ENCODE data around the gene SEL1L2.

SEL1L2 gene, protein sequence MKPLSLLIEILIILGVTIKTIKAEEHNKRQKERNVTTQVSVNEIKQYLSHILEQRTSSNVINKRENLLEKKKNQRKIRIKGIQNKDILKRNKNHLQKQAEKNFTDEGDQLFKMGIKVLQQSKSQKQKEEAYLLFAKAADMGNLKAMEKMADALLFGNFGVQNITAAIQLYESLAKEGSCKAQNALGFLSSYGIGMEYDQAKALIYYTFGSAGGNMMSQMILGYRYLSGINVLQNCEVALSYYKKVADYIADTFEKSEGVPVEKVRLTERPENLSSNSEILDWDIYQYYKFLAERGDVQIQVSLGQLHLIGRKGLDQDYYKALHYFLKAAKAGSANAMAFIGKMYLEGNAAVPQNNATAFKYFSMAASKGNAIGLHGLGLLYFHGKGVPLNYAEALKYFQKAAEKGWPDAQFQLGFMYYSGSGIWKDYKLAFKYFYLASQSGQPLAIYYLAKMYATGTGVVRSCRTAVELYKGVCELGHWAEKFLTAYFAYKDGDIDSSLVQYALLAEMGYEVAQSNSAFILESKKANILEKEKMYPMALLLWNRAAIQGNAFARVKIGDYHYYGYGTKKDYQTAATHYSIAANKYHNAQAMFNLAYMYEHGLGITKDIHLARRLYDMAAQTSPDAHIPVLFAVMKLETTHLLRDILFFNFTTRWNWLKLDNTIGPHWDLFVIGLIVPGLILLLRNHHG

DNA sequence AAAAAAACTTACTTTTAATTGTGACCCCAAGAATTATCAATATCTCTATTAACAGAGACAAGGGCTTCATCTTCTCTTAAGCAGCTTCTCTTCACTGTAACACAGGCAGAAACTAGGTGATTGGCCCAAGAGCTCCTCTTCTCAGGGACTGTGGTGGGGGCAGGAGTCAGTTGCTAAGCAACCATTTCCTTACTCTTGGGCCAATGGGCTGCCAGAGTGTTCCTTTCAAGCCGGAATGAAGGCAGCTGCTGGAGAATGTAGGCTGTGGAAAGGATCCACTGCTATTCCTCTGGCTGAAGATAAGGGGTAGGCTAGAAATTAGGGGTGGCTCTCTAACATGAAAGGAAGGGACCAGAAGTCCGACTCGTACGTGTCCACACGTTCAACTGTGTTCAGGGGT, at the start of gene SEL1L2:
SEL1L2 (minus strand) TSS at position 150 of the 400 bp plus-strand sequence; CDS start at position 70, 80 bp downstream.
- Histone ChIP-seq H2AFZ (ENCODE audit: low read length) (no peak within 1 kb of the TSS), H3K4me3 (ENCODE audit: low read length) (no peak within 1 kb of the TSS), H4K20me1 (ENCODE audit: insufficient read depth, low read length) (no peaks in the 10 kb centered on the region), H3K9me2 (replicated peaks; ENCODE audit: insufficient read depth, low read length) (no peaks in the 10 kb centered on the region), H3F3A (ENCODE audit: insufficient read depth, low read length) (no peaks in the 10 kb centered on the region), H3K9me3 (replicated peaks; ENCODE audit: insufficient read depth, low read length) (no peaks in the 10 kb centered on the region), H3K9ac (ENCODE audit: low read length) (no peak within 1 kb of the TSS), H3K27ac (ENCODE audit: low read length) (no peak within 1 kb of the TSS), H3K4me2 (ENCODE audit: low read depth, low read length) (no peak within 1 kb of the TSS), H3K4me1 (ENCODE audit: low read length) (no peaks in the 10 kb centered on the region), H3K36me3 (replicated peaks; ENCODE audit: insufficient read depth, low read length) (no peaks in the 10 kb centered on the region), H3K79me2 (ENCODE audit: low read length) (no peaks in the 10 kb centered on the region), H3K27me3 (replicated peaks; ENCODE audit: insufficient read depth, low read length) (no peaks in the 10 kb centered on the region)
- TF ChIP-seq, protein P1, sequence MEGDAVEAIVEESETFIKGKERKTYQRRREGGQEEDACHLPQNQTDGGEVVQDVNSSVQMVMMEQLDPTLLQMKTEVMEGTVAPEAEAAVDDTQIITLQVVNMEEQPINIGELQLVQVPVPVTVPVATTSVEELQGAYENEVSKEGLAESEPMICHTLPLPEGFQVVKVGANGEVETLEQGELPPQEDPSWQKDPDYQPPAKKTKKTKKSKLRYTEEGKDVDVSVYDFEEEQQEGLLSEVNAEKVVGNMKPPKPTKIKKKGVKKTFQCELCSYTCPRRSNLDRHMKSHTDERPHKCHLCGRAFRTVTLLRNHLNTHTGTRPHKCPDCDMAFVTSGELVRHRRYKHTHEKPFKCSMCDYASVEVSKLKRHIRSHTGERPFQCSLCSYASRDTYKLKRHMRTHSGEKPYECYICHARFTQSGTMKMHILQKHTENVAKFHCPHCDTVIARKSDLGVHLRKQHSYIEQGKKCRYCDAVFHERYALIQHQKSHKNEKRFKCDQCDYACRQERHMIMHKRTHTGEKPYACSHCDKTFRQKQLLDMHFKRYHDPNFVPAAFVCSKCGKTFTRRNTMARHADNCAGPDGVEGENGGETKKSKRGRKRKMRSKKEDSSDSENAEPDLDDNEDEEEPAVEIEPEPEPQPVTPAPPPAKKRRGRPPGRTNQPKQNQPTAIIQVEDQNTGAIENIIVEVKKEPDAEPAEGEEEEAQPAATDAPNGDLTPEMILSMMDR (IDR thresholded peaks at IDR 0.05; ENCODE audit: low read length) = no peak
- TF ChIP-seq EZH2phosphoT487 (IDR thresholded peaks at IDR 0.05; ENCODE audit: low read length) (no peak), EZH2 (optimal IDR thresholded peaks at IDR 0.05; ENCODE audit: low read depth, low read length) (no peak)
- DNase-seq = no peak

DNA sequence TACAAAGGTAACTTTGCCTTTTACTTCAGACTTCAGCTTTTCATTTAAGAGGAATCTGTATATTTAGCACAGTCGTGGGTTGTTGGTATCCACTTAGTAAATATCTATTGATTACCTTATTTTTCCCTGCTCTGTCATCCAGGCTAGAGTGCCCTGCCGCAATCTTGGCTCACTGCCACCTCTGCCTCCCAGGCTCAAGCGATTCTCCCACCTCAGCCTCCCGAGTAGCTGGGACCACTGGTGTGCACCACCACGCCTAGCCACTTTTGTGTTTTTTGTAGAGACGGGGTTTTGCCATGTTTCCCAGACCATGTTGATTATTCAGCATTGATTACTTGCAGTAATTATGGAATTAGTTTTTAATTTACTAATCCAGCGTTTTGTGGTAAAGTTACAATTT, 46.2 kb upstream of the SEL1L2 start:
- no peak for DNase-seq
- no peak overlapping the region for H3K27ac ChIP-seq (ENCODE audit: low read length)
- TF ChIP-seq EZH2 (optimal IDR thresholded peaks at IDR 0.05; ENCODE audit: low read depth, low read length) (no peak), EZH2phosphoT487 (IDR thresholded peaks at IDR 0.05; ENCODE audit: low read length) (no peak)
- TF ChIP-seq, protein P1 (IDR thresholded peaks at IDR 0.05; ENCODE audit: low read length) = no peak
- H3K4me3 ChIP-seq (ENCODE audit: low read length) = no peak overlapping the region
- H4K20me1 ChIP-seq (ENCODE audit: insufficient read depth, low read length) = no peaks in the 10 kb centered on the region
- no peaks in the 10 kb centered on the region for H3K79me2 ChIP-seq (ENCODE audit: low read length)
- no peaks in the 10 kb centered on the region for H3F3A ChIP-seq (ENCODE audit: insufficient read depth, low read length)
- no peaks in the 10 kb centered on the region for H3K4me1 ChIP-seq (ENCODE audit: low read length)
- H2AFZ ChIP-seq (ENCODE audit: low read length) = no peak overlapping the region
- no peak overlapping the region for H3K9ac ChIP-seq (ENCODE audit: low read length)
- H3K36me3 ChIP-seq (replicated peaks; ENCODE audit: insufficient read depth, low read length) = no peaks in the 10 kb centered on the region
- no peak overlapping the region for H3K4me2 ChIP-seq (ENCODE audit: low read depth, low read length)
- H3K27me3 ChIP-seq (replicated peaks; ENCODE audit: insufficient read depth, low read length) = no peaks in the 10 kb centered on the region
- H3K9me3 ChIP-seq (replicated peaks; ENCODE audit: insufficient read depth, low read length) = no peaks in the 10 kb centered on the region
- H3K9me2 ChIP-seq (replicated peaks; ENCODE audit: insufficient read depth, low read length) = no peaks in the 10 kb centered on the region

DNA sequence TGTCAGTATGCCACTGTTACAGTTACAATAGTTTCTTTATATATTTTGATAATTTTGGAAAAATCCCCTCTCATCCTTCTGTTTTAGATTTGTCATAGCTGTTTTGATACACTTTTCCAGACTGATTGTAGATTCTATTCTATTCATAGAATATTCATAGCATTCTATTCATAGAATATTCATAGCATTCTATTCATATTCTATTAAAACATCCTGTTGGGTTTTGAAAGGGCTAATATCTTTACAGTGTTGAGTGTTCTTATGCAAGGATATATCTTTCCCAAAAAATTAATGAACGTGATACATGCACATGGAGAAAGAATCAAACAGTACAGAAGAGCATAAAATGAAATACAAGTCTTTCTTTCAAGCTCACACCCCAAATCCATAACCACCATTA, 42.9 kb upstream of the SEL1L2 start:
- H3K36me3 ChIP-seq (replicated peaks; ENCODE audit: insufficient read depth, low read length) = no peaks in the 10 kb centered on the region

More for the DNA sequence above, 42.9 kb upstream of the SEL1L2 start:
- no peaks in the 10 kb centered on the region for H3K9me2 ChIP-seq (replicated peaks; ENCODE audit: insufficient read depth, low read length)
- no peak overlapping the region for H3K4me2 ChIP-seq (ENCODE audit: low read depth, low read length)
- H3K27me3 ChIP-seq (replicated peaks; ENCODE audit: insufficient read depth, low read length) = no peaks in the 10 kb centered on the region
- TF ChIP-seq, protein P1 (IDR thresholded peaks at IDR 0.05; ENCODE audit: low read length) = no peak
- TF ChIP-seq EZH2 (optimal IDR thresholded peaks at IDR 0.05; ENCODE audit: low read depth, low read length) (no peak), EZH2phosphoT487 (IDR thresholded peaks at IDR 0.05; ENCODE audit: low read length) (no peak)
- H4K20me1 ChIP-seq (ENCODE audit: insufficient read depth, low read length) = no peaks in the 10 kb centered on the region
- H3K9ac ChIP-seq (ENCODE audit: low read length) = no peak overlapping the region
- no peaks in the 10 kb centered on the region for H3K4me1 ChIP-seq (ENCODE audit: low read length)
- no peak overlapping the region for H3K4me3 ChIP-seq (ENCODE audit: low read length)
- H3K79me2 ChIP-seq (ENCODE audit: low read length) = no peaks in the 10 kb centered on the region
- no peak for DNase-seq
- H2AFZ ChIP-seq (ENCODE audit: low read length) = no peak overlapping the region
- no peak overlapping the region for H3K27ac ChIP-seq (ENCODE audit: low read length)
- H3K9me3 ChIP-seq (replicated peaks; ENCODE audit: insufficient read depth, low read length) = no peaks in the 10 kb centered on the region
- no peaks in the 10 kb centered on the region for H3F3A ChIP-seq (ENCODE audit: insufficient read depth, low read length)
